Measurements from ENCODE around the gene PTGER2.

- TF ChIP-seq, protein P1, sequence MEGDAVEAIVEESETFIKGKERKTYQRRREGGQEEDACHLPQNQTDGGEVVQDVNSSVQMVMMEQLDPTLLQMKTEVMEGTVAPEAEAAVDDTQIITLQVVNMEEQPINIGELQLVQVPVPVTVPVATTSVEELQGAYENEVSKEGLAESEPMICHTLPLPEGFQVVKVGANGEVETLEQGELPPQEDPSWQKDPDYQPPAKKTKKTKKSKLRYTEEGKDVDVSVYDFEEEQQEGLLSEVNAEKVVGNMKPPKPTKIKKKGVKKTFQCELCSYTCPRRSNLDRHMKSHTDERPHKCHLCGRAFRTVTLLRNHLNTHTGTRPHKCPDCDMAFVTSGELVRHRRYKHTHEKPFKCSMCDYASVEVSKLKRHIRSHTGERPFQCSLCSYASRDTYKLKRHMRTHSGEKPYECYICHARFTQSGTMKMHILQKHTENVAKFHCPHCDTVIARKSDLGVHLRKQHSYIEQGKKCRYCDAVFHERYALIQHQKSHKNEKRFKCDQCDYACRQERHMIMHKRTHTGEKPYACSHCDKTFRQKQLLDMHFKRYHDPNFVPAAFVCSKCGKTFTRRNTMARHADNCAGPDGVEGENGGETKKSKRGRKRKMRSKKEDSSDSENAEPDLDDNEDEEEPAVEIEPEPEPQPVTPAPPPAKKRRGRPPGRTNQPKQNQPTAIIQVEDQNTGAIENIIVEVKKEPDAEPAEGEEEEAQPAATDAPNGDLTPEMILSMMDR (IDR thresholded peaks at IDR 0.05 in 4 of 5, conservative IDR thresholded peaks at IDR 0.05 in 1 of 5), result no peak
- TF ChIP-seq POLR2A (IDR thresholded peaks at IDR 0.05), result no peak
These were observed 15.7 kb downstream of the PTGER2 start for GRCh38 chr14:52329678-52330369.
